Measurements from ENCODE around the gene GNGT2.
A peak's percentile ranks its signal among the peaks of the same experiment; 100 is the strongest.

Gene GNGT2

DNA sequence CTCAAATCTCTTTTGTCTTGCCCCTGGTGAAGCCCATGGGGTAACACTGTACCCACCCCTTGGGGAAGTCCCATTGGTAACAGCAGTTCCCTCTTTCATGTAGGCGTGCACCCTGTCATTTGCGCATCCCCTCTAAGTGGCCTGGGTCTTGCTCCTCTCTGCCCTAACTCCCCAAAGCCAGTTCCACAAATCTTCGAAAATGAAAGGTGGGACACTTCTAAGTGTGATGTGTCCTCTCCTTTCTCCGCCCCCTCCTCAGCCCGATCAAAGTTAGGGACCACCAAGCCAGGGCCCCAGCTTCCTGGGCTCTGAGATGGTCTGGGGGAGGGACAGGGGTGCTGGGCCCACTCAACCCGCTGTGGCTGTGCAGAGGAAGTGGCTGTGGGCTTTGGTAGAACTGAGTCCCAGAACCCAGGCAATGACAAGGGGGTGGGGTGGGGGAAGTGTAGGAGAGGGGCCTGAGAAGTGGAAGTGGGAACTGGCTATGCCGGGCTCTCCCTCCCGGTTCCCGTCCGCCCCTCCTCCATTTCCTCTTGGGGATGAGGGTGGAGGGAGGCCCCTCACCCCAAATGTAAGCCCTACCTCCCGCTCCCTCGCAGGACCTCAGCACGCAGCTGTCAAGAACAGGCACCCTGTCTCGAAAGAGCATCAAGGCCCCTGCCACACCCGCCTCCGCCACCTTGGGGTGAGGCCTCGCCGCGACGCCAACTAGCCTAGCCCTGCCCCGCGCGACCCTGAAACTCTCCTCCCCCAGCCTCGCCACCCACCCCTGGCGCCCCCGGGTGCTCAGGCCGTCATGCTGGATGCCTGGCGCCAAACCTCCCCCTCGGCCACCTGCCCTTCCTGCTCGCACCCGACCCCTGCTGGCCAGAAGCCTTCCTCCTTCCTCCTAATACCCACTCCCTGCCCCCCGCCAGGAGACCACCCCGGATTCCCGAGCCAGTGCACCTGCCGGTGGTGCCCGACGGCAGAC, 8.9 kb upstream of the GNGT2 start:
- DNase-seq (ENCODE audit: low read depth), result no peak
- no peak overlapping the region for H3K4me3 ChIP-seq (ENCODE audit: control insufficient read depth, low read depth, low read length)
- TF ChIP-seq, protein P1, sequence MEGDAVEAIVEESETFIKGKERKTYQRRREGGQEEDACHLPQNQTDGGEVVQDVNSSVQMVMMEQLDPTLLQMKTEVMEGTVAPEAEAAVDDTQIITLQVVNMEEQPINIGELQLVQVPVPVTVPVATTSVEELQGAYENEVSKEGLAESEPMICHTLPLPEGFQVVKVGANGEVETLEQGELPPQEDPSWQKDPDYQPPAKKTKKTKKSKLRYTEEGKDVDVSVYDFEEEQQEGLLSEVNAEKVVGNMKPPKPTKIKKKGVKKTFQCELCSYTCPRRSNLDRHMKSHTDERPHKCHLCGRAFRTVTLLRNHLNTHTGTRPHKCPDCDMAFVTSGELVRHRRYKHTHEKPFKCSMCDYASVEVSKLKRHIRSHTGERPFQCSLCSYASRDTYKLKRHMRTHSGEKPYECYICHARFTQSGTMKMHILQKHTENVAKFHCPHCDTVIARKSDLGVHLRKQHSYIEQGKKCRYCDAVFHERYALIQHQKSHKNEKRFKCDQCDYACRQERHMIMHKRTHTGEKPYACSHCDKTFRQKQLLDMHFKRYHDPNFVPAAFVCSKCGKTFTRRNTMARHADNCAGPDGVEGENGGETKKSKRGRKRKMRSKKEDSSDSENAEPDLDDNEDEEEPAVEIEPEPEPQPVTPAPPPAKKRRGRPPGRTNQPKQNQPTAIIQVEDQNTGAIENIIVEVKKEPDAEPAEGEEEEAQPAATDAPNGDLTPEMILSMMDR (IDR thresholded peaks at IDR 0.05; ENCODE audit: control insufficient read depth, insufficient read depth, low read depth, low read length, missing control alignments), result peak; percentile 30

DNA sequence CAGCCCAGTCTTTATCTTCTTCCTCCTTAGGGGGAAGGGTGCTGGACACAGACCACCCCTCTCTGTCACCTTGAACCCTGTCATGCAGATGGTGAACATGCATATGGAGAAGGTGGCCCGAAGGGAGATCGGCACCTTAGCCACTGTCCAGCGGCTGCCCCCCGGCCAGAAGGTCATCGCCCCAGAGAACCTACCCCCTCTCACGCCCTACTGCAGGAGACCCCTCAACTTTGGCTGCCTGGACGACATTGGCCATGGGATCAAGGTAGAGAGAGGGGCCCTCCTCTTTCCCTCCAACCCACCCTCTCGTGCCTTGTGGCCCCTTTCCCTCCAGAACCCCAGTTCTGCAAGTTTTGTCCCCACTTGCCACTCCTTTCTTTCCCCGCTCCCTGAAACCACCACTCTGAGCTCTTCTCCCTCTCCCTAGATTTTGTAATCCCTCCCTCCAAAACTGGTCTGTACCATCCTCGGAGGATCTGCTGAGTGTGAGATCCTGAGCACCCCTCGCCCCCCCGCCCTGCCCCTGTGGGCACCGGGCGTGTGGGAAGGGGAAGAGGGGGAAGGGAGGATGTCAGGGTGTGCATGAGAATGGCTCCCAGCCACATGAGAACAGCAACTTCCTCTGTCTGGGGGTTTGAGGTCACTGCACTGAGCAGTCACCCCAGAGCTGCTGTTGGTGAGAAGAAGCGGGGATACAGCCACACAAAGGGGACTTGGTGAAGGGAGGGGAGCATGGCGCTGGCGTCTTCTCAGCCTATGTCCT, 7.5 kb upstream of the GNGT2 start:
- TF ChIP-seq, protein P1 (IDR thresholded peaks at IDR 0.05; ENCODE audit: control insufficient read depth, insufficient read depth, low read depth, low read length, missing control alignments), result no peak
- H3K4me3 ChIP-seq (ENCODE audit: control insufficient read depth, low read depth, low read length), result no peak overlapping the region
- DNase-seq (ENCODE audit: low read depth), result no peak

DNA sequence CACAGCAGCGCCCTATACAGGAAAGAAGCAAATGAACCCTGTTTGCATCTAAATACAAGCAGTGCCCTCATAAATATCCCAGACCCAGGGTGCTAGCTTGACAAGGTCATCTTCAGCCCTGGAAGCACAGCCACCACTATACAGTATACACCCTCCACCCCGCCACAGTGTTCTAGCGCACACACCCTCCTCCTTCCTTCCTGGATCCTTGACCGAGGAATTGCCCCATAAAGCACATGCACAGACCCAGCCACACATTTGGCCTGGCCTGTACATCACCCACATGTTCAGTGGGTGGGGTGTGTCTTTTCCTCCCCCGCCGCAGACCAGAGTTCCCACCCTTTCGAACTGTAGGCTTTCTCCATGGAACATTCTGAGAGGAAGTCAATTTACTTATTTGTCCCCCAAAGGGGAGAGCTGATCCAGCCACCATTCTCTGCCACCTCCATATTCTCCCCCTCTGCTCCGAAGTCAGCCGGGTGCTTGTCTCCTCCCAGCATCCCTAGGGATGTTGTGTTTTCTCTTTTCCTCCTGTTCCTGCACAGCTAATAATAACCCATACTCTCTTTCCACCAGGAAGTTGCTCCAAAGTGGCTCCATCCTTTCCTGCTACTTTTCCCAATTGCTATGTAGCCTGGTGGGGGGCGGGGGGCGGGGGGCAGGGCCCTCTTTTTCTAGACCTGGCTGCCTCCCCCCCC, 6.7 kb upstream of the GNGT2 start:
- H3K4me3 ChIP-seq (ENCODE audit: control insufficient read depth, low read depth, low read length), result no peak overlapping the region
- no peak for DNase-seq (ENCODE audit: low read depth)
- TF ChIP-seq, protein P1 (IDR thresholded peaks at IDR 0.05; ENCODE audit: control insufficient read depth, insufficient read depth, low read depth, low read length, missing control alignments), result no peak

DNA sequence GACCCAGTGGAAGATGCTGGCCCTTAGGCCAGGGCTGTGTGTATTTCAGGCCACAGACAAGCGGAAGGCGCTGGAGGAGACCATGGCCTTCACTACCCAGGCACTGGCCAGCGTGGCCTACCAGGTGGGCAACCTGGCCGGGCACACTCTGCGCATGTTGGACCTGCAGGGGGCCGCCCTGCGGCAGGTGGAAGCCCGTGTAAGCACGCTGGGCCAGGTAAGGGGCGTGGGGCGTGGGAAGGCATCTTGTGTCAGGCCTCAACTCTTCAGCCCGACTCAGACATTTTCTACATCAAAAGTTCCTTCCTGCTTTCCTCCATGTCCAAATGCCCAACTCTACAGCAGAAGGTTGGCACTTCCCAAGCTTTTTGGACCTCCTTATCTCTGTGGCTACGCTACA, 6.1 kb upstream of the GNGT2 start:
- H3K4me3 ChIP-seq (ENCODE audit: control insufficient read depth, low read depth, low read length), result no peak overlapping the region
- TF ChIP-seq, protein P1 (IDR thresholded peaks at IDR 0.05; ENCODE audit: control insufficient read depth, insufficient read depth, low read depth, low read length, missing control alignments), result no peak
- no peak for DNase-seq (ENCODE audit: low read depth)

DNA sequence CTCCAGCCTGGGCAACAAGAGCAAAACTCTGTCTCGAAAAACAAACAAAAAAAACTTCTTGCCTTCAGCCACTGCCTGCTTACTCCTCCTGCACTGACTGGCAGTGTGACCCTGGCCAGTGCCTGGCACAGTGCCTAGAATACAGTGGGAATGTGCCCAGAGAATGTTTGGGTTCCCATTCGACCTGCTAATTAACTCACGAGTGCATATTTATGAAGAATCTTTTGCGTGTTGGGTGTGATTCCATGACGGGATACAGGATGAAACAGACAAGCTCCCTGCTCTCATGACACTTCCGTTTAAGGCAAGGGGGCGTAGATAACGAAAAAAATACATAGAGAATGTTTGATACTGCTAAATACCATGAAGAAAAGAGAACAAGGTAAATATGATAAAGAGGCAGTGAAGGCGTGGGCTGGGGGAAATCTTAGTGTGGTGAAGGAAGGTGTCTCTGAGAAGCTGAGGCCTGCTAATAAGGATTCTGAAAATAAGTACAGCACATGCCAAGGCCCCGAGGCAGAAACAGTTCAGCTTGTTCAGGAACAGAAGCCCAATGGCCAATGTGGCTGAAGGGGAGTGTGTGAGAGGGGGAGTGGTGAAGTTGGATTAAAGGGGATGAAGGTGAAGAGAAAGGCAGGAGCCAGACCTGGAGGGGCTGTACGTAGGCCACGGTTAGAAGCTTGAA, 4.4 kb upstream of the GNGT2 start:
- no peak for DNase-seq (ENCODE audit: low read depth)
- no peak overlapping the region for H3K4me3 ChIP-seq (ENCODE audit: control insufficient read depth, low read depth, low read length)
- TF ChIP-seq, protein P1 (IDR thresholded peaks at IDR 0.05; ENCODE audit: control insufficient read depth, insufficient read depth, low read depth, low read length, missing control alignments), result no peak

DNA sequence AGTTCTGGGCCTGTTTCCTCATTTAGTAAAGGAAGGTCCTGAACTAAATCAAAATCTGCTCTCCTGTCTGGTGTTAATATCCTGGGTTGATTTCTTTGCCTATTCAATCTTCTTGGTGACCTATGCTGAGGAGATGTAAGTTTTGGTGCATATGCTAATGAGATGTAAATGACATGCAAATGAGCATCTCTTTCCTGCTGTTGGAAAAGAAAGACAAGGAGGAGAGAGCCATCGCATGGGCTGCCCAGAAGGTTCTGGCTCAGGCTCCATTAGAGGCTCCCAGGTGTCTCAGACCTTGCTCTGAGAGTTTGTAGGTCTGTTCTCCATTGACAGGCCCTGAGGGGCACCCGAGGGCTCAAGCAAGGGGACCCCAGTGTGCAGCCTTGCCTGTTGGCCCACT, 3.5 kb upstream of the GNGT2 start:
- TF ChIP-seq, protein P1 (IDR thresholded peaks at IDR 0.05; ENCODE audit: control insufficient read depth, insufficient read depth, low read depth, low read length, missing control alignments), result no peak
- DNase-seq (ENCODE audit: low read depth), result no peak
- no peak overlapping the region for H3K4me3 ChIP-seq (ENCODE audit: control insufficient read depth, low read depth, low read length)

All from AG09309 (cell line).